ENCODE measurements around the gene PDZD7.

The PDZD7 gene

DNA sequence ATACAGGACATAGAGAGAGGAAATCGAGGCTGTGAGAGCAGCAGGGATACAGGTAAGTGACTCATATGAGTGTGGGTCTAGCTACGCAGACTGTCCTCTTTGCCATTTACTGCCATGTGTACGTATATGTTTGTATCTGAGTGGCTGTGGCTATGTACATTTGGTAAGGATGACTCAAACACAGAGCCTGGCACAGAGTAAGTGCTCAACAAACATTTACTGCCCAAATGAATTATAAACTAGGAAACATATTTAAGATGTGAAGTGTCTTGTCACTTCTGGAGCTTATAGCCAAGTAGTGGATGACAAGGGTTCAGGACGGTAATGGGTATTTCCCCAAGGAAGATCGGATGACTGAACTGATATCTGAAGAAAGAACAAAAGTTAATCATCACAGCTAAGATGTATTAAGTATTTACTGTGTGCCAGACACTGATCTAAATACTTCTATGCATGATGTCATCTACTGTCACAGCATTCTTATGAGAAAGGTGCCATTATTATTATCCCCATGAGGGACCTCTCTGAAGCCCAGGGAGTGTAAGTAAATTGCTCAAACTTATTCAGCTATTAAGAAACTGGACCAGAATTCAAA, 49.7 kb downstream of the PDZD7 start:
- no peak overlapping the region for H3K4me3 ChIP-seq (ENCODE audit: low read depth, low read length)
- TF ChIP-seq, protein P1, sequence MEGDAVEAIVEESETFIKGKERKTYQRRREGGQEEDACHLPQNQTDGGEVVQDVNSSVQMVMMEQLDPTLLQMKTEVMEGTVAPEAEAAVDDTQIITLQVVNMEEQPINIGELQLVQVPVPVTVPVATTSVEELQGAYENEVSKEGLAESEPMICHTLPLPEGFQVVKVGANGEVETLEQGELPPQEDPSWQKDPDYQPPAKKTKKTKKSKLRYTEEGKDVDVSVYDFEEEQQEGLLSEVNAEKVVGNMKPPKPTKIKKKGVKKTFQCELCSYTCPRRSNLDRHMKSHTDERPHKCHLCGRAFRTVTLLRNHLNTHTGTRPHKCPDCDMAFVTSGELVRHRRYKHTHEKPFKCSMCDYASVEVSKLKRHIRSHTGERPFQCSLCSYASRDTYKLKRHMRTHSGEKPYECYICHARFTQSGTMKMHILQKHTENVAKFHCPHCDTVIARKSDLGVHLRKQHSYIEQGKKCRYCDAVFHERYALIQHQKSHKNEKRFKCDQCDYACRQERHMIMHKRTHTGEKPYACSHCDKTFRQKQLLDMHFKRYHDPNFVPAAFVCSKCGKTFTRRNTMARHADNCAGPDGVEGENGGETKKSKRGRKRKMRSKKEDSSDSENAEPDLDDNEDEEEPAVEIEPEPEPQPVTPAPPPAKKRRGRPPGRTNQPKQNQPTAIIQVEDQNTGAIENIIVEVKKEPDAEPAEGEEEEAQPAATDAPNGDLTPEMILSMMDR (IDR thresholded peaks at IDR 0.05; ENCODE audit: insufficient read depth, low read depth, low read length, missing control alignments): no peak
- DNase-seq (ENCODE audit: low read depth): no peak

DNA sequence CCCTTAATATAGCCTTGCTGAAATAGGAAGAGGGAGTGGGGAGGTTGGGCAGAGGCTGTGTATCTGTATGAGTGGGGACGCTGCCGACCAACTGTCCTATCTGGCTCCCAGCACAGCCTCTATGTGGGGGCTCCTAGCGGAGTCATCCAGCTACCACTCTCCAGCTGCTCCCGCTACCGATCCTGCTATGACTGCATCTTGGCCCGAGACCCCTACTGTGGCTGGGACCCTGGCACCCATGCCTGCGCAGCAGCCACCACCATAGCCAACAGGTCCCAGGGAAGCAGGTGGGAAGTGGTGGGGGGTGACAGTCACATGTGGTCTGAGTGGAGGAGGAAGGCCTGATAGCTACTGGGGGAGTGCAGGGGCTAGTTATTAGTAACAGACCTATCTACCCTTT, 50.2 kb downstream of the PDZD7 start:
- TF ChIP-seq, protein P1 (IDR thresholded peaks at IDR 0.05; ENCODE audit: insufficient read depth, low read depth, low read length, missing control alignments): no peak
- DNase-seq (ENCODE audit: low read depth): no peak

DNA sequence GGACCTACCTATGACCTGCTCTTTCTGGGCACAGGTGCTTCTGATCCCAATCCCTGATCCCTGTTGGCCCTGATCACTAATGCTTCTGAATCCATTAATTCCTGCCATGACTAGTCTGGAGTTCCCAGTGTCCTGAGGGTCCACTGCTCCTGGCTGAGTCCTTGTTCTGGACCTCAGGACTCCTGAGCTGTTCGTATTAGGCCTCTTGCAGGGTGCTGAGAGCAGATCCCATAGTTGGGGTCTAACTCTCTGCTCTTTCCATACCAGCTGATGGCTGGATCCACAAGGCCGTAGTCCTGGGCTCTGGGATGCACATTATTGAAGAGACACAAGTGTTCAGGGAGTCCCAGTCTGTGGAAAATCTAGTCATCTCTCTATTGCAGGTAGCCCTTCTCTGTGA, 50.6 kb downstream of the PDZD7 start:
- DNase-seq (ENCODE audit: low read depth): no peak
- TF ChIP-seq, protein P1 (IDR thresholded peaks at IDR 0.05; ENCODE audit: insufficient read depth, low read depth, low read length, missing control alignments): no peak

More for the DNA sequence above, 50.2 kb downstream of the PDZD7 start:
- H3K4me3 ChIP-seq (ENCODE audit: low read depth, low read length): no peak overlapping the region

DNA sequence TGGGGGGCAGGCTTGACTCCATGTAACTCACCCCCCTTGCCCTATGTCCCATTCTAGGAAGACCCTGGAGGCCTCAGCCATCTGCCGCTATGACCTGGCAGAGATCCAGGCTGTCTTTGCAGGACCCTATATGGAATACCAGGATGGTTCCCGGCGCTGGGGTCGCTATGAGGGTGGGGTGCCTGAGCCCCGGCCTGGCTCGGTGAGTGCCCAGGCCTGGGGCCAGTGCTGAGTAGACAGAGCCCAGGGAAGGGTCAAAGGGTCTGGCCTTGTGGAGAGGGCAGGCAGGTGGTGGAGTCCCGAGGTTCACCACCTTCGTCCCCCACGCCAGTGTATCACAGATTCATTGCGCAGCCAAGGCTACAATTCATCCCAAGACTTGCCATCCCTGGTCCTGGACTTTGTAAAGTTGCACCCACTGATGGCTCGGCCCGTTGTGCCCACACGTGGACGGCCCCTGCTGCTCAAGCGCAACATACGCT, 51.1 kb downstream of the PDZD7 start:
- TF ChIP-seq, protein P1 (IDR thresholded peaks at IDR 0.05; ENCODE audit: insufficient read depth, low read depth, low read length, missing control alignments): no peak
- no peak overlapping the region for H3K4me3 ChIP-seq (ENCODE audit: low read depth, low read length)
- DNase-seq (ENCODE audit: low read depth): no peak

More for the DNA sequence above, 50.6 kb downstream of the PDZD7 start:
- no peak overlapping the region for H3K4me3 ChIP-seq (ENCODE audit: low read depth, low read length)

DNA sequence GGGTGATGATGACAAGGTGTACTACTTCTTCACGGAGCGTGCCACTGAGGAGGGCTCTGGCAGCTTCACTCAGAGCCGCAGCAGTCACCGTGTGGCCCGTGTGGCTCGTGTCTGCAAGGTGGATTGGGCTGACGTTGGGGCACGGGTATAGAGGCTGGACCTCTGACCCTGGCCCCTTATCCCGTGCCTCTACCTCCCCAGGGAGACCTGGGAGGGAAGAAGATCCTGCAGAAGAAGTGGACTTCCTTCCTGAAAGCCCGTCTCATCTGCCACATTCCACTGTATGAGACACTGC, 52.1 kb downstream of the PDZD7 start:
- no peak for DNase-seq (ENCODE audit: low read depth)
- TF ChIP-seq, protein P1 (IDR thresholded peaks at IDR 0.05; ENCODE audit: insufficient read depth, low read depth, low read length, missing control alignments): no peak

DNA sequence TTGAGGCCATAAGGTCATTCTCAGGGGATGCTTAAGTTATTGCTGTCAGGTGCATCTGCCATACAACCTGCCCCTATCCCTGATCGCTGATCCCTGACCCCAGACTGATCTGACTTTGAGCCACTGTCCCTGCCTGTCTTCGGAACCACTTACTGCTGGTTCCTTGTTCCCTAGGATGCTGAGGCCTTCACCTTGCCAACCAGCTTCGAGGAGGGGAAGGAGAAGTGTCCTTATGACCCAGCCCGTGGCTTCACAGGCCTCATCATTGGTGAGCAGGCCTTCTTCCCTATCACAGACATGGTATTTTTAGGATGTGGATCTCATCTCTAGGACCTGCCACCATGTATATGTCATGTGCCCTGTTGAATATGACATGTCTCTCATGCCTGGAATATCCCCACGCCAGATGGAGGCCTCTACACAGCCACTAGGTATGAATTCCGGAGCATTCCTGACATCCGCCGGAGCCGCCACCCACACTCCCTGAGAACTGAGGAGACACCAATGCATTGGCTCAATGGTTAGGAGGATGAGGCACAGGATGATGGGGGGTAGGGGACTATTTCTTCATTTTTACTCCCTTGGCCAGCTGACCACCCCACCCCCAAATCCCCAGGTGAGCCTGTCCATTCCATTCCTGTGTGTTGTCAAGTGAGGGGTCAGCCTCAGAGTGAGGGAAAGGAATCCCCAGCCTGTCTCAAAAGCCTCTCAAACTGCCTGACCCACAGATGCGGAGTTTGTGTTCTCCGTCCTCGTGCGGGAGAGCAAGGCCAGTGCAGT, 52.6 kb downstream of the PDZD7 start:
- TF ChIP-seq, protein P1 (IDR thresholded peaks at IDR 0.05; ENCODE audit: insufficient read depth, low read depth, low read length, missing control alignments): no peak
- DNase-seq (ENCODE audit: low read depth): no peak
- no peak overlapping the region for H3K4me3 ChIP-seq (ENCODE audit: low read depth, low read length)

More for the DNA sequence above, 52.1 kb downstream of the PDZD7 start:
- H3K4me3 ChIP-seq (ENCODE audit: low read depth, low read length): no peak overlapping the region

Data from GM12865 (cell line).